ENCODE data around the gene DAB2IP. TPM values are rescaled to one million over a fixed set of nuclear protein-coding genes. Genes with fewer than 3 reads are reported as not detected.

The DAB2IP gene
- total RNA-seq, 2 experiments from 2014 or later = 0.06 TPM; not detected in 1

DNA sequence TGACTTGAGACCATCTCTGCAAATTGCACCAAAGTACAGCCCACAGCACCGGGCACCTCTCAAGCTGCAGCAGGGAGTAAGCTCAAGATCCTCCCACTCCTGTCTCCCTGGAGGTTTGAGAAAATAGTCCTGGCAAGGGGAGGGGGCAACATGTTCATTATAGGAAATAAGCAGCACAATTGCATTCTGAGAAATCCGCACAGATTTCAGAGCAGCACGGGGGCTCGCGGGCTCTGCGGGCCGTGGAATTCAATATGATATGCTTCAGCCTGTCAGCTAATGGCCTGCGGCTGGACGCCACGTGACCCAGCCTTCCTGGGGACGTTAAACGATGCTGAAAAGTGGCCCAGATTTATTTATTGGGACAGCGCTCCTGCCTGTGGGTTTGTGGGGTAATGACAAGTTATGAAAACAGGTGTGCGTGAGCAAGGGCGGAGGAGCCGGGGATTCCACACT, 156.4 kb downstream of the DAB2IP start:
- Mint-ChIP-seq H3K27me3 (no peaks in the 10 kb centered on the region), H3K36me3 (ENCODE audit: low read depth) (no peaks in the 10 kb centered on the region)
- intact Hi-C loops (cut with DNase I, micrococcal nuclease) = no loop called here

DNA sequence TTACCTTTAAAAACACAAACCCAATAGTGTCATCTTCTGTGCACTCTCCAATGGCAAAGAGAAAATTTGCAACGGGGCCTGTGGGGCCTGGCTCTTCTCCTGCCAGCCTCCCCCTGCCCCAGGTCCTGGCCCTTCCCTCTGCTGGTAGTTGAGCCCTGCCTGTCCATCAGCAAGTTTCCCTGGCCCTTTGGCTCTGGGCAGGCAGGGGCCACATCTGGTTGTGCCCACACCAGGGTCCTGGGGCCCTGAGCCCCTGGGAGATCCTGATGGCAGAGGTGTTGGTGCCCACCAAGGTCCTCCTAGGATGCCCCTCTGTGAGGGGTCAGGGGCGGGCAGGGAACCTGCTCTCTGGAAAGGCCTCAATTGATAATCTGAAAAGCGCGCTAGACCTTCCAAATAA, 157.3 kb downstream of the DAB2IP start:
- H3K4me1 ChIP-seq (ENCODE audit: insufficient read depth, low read length) = no peaks in the 10 kb centered on the region
- no peak overlapping the region for H3K4me3 ChIP-seq (ENCODE audit: low read length)
- DNase-seq = no peak
- H3K4me3 Mint-ChIP-seq = no peak overlapping the region
- H3K27me3 Mint-ChIP-seq = no peaks in the 10 kb centered on the region
- H3K36me3 Mint-ChIP-seq (ENCODE audit: low read depth) = no peaks in the 10 kb centered on the region
- H3K27ac ChIP-seq (ENCODE audit: low read depth in 1 of 2, low read length in 2 of 2) = no peak overlapping the region
- H3K9me3 Mint-ChIP-seq = peaks cover 11% of the 10 kb centered on the region
- POLR2A ChIA-PET = no interaction called here
- intact Hi-C loops (cut with DNase I, micrococcal nuclease) = no loop called here
- CTCF ChIA-PET = no interaction called here
- TF ChIP-seq CTCF (IDR thresholded peaks at IDR 0.05) = no peak
- no peak overlapping the region for H3K27ac Mint-ChIP-seq
- H3K36me3 ChIP-seq (ENCODE audit: insufficient read depth, low read length) = no peaks in the 10 kb centered on the region
- no peak for ATAC-seq (ENCODE audit: poor library complexity)
- no peaks in the 10 kb centered on the region for H3K27me3 ChIP-seq (ENCODE audit: control insufficient read depth in 1 of 2, insufficient read depth in 2 of 2, low read length in 2 of 2)
- no peaks in the 10 kb centered on the region for H3K4me1 Mint-ChIP-seq (ENCODE audit: low read depth)
- H3K9me3 ChIP-seq (ENCODE audit: control insufficient read depth in 1 of 2, insufficient read depth in 1 of 2, low read length in 2 of 2) = no peaks in the 10 kb centered on the region

More for the DNA sequence above, 156.4 kb downstream of the DAB2IP start:
- POLR2A ChIA-PET = no interaction called here
- Mint-ChIP-seq H3K27ac (no peak overlapping the region), H3K9me3 (peaks cover 11% of the 10 kb centered on the region), H3K4me3 (no peak overlapping the region), H3K4me1 (ENCODE audit: low read depth) (no peaks in the 10 kb centered on the region)
- CTCF ChIA-PET = no interaction called here
- no peak for ATAC-seq (ENCODE audit: poor library complexity)
- DNase-seq = no peak
- H3K27me3 ChIP-seq (ENCODE audit: control insufficient read depth in 1 of 2, insufficient read depth in 2 of 2, low read length in 2 of 2) = peaks cover 0 to 2% of the 10 kb centered on the region in 2 experiments
- no peaks in the 10 kb centered on the region for H3K9me3 ChIP-seq (ENCODE audit: control insufficient read depth in 1 of 2, insufficient read depth in 1 of 2, low read length in 2 of 2)
- H3K36me3 ChIP-seq (ENCODE audit: insufficient read depth, low read length) = no peaks in the 10 kb centered on the region
- H3K27ac ChIP-seq (ENCODE audit: low read depth in 1 of 2, low read length in 2 of 2) = no peak overlapping the region
- no peak for TF ChIP-seq CTCF (IDR thresholded peaks at IDR 0.05)
- no peaks in the 10 kb centered on the region for H3K4me1 ChIP-seq (ENCODE audit: insufficient read depth, low read length)
- no peak overlapping the region for H3K4me3 ChIP-seq (ENCODE audit: low read length)

GRCh38 chr9:121809356-121810050, 158.1 kb downstream of the DAB2IP start:
- Mint-ChIP-seq H3K27ac (no peak overlapping the region), H3K36me3 (ENCODE audit: low read depth) (no peaks in the 10 kb centered on the region), H3K27me3 (no peaks in the 10 kb centered on the region), H3K4me3 (no peak overlapping the region), H3K4me1 (ENCODE audit: low read depth) (no peaks in the 10 kb centered on the region), H3K9me3 (peaks cover 5% of the 10 kb centered on the region)
- POLR2A ChIA-PET = no interaction called here
- no peaks in the 10 kb centered on the region for H3K9me3 ChIP-seq (ENCODE audit: control insufficient read depth in 1 of 2, insufficient read depth in 1 of 2, low read length in 2 of 2)
- intact Hi-C loops (cut with DNase I, micrococcal nuclease) = no loop called here
- no peaks in the 10 kb centered on the region for H3K36me3 ChIP-seq (ENCODE audit: insufficient read depth, low read length)
- no peak overlapping the region for H3K4me3 ChIP-seq (ENCODE audit: low read length)
- no peak for DNase-seq
- no peaks in the 10 kb centered on the region for H3K27me3 ChIP-seq (ENCODE audit: control insufficient read depth in 1 of 2, insufficient read depth in 2 of 2, low read length in 2 of 2)
- CTCF ChIA-PET = no interaction called here
- TF ChIP-seq CTCF (IDR thresholded peaks at IDR 0.05) = no peak
- ATAC-seq (ENCODE audit: poor library complexity) = no peak
- H3K4me1 ChIP-seq (ENCODE audit: insufficient read depth, low read length) = no peaks in the 10 kb centered on the region
- H3K27ac ChIP-seq (ENCODE audit: low read depth in 1 of 2, low read length in 2 of 2) = no peak overlapping the region

Data from CD4-positive, alpha-beta T cell (primary cell).